Measurements from ENCODE around the gene ATXN1L.
A peak's percentile ranks its signal among the peaks of the same experiment; 100 is the strongest.

ATXN1L gene

GRCh38 chr16:71878911-71879310, 33.1 kb downstream of the ATXN1L start:
- no peaks in the 10 kb centered on the region for H3K9me3 ChIP-seq (replicated peaks; ENCODE audit: low read length)
- H3K9ac ChIP-seq (ENCODE audit: low read depth, low read length): no peak overlapping the region
- H3K4me1 ChIP-seq (ENCODE audit: control insufficient read depth, insufficient read depth, low read length): peaks cover 9% of the 10 kb centered on the region
- no peaks in the 10 kb centered on the region for H3K27me3 ChIP-seq (ENCODE audit: control insufficient read depth, insufficient read depth, low read length)
- peaks cover 16% of the 10 kb centered on the region for H3K36me3 ChIP-seq (ENCODE audit: insufficient read depth, low read length)
- no peak overlapping the region for H3K4me3 ChIP-seq (ENCODE audit: low read length)
- H3K4me2 ChIP-seq (ENCODE audit: low read length): no peak overlapping the region

DNA sequence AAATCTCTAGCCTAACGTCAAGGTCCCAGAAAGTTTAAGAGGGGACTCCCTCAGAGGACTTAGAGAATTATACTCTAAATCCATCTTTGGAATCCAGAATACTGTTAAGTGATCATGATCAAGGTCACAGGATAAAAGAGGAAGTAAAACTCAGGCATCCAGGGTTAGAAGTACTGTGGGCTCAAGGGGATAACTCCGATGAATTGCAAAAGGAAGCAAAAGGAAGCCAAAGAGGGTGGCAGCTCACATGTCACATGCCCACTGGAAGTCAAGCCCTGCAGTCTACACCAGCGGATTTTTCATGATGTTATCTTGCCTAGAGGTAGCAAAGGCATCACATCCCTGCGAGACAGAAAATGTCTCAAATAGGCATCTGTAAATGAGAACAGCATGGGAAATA, 34.4 kb downstream of the ATXN1L start:
- H3K9ac ChIP-seq (ENCODE audit: low read depth, low read length): no peak overlapping the region
- peaks cover 12% of the 10 kb centered on the region for H3K36me3 ChIP-seq (ENCODE audit: insufficient read depth, low read length)
- H3K27me3 ChIP-seq (ENCODE audit: control insufficient read depth, insufficient read depth, low read length): no peaks in the 10 kb centered on the region
- H3K9me3 ChIP-seq (replicated peaks; ENCODE audit: low read length): no peaks in the 10 kb centered on the region
- peaks cover 11% of the 10 kb centered on the region for H3K4me1 ChIP-seq (ENCODE audit: control insufficient read depth, insufficient read depth, low read length)
- H3K4me3 ChIP-seq (ENCODE audit: low read length): no peak overlapping the region
- no peak overlapping the region for H3K4me2 ChIP-seq (ENCODE audit: low read length)

DNA sequence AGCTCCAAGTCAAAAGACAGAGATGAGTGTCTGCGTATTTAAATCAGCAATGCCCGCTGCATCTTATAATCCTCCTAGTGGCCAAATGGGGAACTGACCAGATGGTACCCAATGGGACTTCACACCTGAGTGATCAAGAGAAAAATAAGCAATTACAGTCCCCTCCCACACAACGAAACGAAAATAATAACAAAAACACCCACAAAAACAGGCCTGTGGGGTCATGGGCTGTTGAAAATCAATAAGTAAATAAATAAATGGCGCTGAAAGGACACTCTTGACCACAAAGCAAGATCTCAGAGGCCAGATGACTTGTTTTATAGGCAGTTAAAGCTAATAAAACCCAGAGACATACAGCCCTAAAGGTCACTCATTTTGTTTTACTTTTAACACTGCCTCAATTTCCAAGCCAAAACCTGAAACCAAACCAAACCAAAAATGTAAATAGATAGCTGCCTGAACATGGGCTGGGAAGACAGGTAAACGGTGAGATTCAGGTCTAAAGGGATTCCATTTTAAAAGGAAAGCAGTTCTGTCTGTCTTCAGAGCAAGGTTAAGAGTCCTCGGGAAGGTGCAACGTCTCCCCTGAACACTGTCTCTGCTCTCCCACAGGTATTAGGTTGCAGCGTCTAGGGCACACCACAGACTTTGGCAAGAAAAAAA, 36.9 kb downstream of the ATXN1L start:
- Histone ChIP-seq H3K4me2 (ENCODE audit: low read length) (peak overlapping the region; percentile 99), H3K4me1 (ENCODE audit: control insufficient read depth, insufficient read depth, low read length) (peaks cover 11% of the 10 kb centered on the region), H3K27me3 (ENCODE audit: control insufficient read depth, insufficient read depth, low read length) (no peaks in the 10 kb centered on the region), H3K9ac (ENCODE audit: low read depth, low read length) (peak overlapping the region; percentile 93), H3K9me3 (replicated peaks; ENCODE audit: low read length) (no peaks in the 10 kb centered on the region), H3K4me3 (ENCODE audit: low read length) (peak overlapping the region; percentile 88), H3K36me3 (ENCODE audit: insufficient read depth, low read length) (peaks cover 12% of the 10 kb centered on the region)

DNA sequence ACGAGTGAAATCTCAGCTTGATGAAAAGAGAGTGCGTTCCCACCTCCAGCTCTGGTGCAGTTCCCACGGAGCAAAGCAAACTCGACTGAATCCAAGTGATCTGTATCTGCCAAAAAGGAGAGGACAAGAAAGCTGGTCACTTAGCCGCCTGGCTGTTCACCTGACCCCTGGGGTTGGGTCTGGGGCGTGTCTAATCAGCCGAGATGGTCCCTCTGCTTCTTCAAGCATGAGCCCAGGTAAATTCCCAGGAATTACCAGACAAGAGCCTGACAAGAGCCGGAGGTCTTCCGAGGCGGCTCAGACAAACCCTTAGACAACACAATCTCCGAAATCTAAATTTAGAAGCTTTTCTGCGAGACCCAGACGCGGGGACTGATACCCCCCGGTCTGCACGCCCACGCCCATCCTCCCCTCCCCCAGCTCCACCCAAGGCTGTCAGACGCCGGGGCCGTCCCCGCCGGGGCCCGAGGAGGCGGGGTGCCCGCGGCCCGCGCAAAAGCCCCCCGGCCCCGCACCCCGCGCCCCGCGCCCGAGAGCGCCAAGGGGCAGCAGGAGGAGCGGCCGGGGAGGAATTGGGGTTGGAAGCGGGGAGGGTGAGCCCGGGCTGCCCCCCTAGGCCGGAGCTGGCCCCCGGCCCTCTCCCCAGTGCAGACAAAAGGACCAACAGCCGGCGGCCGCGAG, 37.5 kb downstream of the ATXN1L start:
- Histone ChIP-seq H3K9ac (ENCODE audit: low read depth, low read length) (peak overlapping the region; percentile 93), H3K4me3 (ENCODE audit: low read length) (peak overlapping the region; percentile 88), H3K36me3 (ENCODE audit: insufficient read depth, low read length) (peaks cover 12% of the 10 kb centered on the region), H3K27me3 (ENCODE audit: control insufficient read depth, insufficient read depth, low read length) (no peaks in the 10 kb centered on the region), H3K9me3 (replicated peaks; ENCODE audit: low read length) (no peaks in the 10 kb centered on the region), H3K4me2 (ENCODE audit: low read length) (peak overlapping the region; percentile 99), H3K4me1 (ENCODE audit: control insufficient read depth, insufficient read depth, low read length) (peaks cover 11% of the 10 kb centered on the region)

- peaks cover 11% of the 10 kb centered on the region for H3K4me1 ChIP-seq (ENCODE audit: control insufficient read depth, insufficient read depth, low read length)
- H3K36me3 ChIP-seq (ENCODE audit: insufficient read depth, low read length): peaks cover 12% of the 10 kb centered on the region
Observed at GRCh38 chr16:71883849-71884638, 38.3 kb downstream of the ATXN1L start, which contains the start of gene ZNF821. Gene ZNF821, minus strand, starts transcription at chr16:71884182. Its CDS starts 4,236 bp downstream, at chr16:71879946.

DNA sequence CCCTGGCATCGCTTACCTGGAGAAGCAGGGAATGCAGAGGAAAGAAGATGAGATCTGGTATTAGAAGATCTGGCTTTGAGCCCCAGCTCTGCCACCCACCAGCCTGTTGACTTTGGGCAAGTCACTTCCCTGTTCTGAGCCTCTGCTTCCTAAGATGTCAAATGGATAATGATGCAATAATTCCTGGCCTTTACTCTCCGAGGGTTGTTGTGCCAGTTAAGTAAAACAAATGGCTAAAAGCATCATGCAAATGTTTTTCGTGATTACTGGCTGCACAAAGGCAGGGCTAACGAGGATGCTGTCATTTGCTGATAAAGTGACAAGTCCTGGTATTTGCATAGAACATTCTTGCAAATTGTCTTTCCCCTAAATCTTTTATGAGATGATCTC, 39.5 kb downstream of the ATXN1L start:
- Histone ChIP-seq H3K9me3 (replicated peaks; ENCODE audit: low read length) (no peaks in the 10 kb centered on the region), H3K27me3 (ENCODE audit: control insufficient read depth, insufficient read depth, low read length) (no peaks in the 10 kb centered on the region), H3K9ac (ENCODE audit: low read depth, low read length) (no peak overlapping the region), H3K36me3 (ENCODE audit: insufficient read depth, low read length) (peaks cover 7% of the 10 kb centered on the region), H3K4me2 (ENCODE audit: low read length) (no peak overlapping the region), H3K4me3 (ENCODE audit: low read length) (no peak overlapping the region), H3K4me1 (ENCODE audit: control insufficient read depth, insufficient read depth, low read length) (peaks cover 11% of the 10 kb centered on the region)

More at GRCh38 chr16:71883849-71884638, 38.3 kb downstream of the ATXN1L start, which contains the start of gene ZNF821:
- no peaks in the 10 kb centered on the region for H3K27me3 ChIP-seq (ENCODE audit: control insufficient read depth, insufficient read depth, low read length)
- peak within 1 kb of the TSS; percentile 99 for H3K4me2 ChIP-seq (ENCODE audit: low read length)
- H3K4me3 ChIP-seq (ENCODE audit: low read length): peak within 1 kb of the TSS; percentile 88
- H3K9ac ChIP-seq (ENCODE audit: low read depth, low read length): peak within 1 kb of the TSS; percentile 93
- H3K9me3 ChIP-seq (replicated peaks; ENCODE audit: low read length): no peaks in the 10 kb centered on the region

GRCh38 chr16:71889147-71889546, 43.4 kb downstream of the ATXN1L start:
- Histone ChIP-seq H3K4me3 (ENCODE audit: low read length) (no peak overlapping the region), H3K27me3 (ENCODE audit: control insufficient read depth, insufficient read depth, low read length) (no peaks in the 10 kb centered on the region), H3K9me3 (replicated peaks; ENCODE audit: low read length) (no peaks in the 10 kb centered on the region), H3K36me3 (ENCODE audit: insufficient read depth, low read length) (no peaks in the 10 kb centered on the region), H3K4me2 (ENCODE audit: low read length) (no peak overlapping the region), H3K4me1 (ENCODE audit: control insufficient read depth, insufficient read depth, low read length) (peaks cover 6% of the 10 kb centered on the region), H3K9ac (ENCODE audit: low read depth, low read length) (no peak overlapping the region)

DNA sequence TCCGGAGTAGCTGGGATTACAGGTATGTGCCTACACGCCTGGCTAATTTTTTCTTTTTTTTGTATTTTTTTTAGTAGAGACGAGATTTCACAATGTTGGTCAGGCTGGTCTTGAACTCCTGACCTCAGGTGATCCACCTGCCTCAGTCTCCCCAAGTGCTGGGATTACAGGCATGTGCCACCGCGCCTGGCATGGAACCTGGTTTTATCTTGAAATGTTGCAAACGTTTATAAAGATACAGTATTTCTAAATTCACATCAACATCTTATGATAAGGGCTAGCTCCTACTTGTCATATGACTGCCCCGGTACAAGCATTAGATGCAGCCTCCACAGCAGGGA, 48.1 kb downstream of the ATXN1L start:
- Histone ChIP-seq H3K9ac (ENCODE audit: low read depth, low read length) (peak overlapping the region; percentile 98), H3K36me3 (ENCODE audit: insufficient read depth, low read length) (peaks cover 13% of the 10 kb centered on the region), H3K4me3 (ENCODE audit: low read length) (peak overlapping the region; percentile 85), H3K9me3 (replicated peaks; ENCODE audit: low read length) (no peaks in the 10 kb centered on the region), H3K27me3 (ENCODE audit: control insufficient read depth, insufficient read depth, low read length) (no peaks in the 10 kb centered on the region), H3K4me2 (ENCODE audit: low read length) (peak overlapping the region; percentile 85), H3K4me1 (ENCODE audit: control insufficient read depth, insufficient read depth, low read length) (peaks cover 12% of the 10 kb centered on the region)

DNA sequence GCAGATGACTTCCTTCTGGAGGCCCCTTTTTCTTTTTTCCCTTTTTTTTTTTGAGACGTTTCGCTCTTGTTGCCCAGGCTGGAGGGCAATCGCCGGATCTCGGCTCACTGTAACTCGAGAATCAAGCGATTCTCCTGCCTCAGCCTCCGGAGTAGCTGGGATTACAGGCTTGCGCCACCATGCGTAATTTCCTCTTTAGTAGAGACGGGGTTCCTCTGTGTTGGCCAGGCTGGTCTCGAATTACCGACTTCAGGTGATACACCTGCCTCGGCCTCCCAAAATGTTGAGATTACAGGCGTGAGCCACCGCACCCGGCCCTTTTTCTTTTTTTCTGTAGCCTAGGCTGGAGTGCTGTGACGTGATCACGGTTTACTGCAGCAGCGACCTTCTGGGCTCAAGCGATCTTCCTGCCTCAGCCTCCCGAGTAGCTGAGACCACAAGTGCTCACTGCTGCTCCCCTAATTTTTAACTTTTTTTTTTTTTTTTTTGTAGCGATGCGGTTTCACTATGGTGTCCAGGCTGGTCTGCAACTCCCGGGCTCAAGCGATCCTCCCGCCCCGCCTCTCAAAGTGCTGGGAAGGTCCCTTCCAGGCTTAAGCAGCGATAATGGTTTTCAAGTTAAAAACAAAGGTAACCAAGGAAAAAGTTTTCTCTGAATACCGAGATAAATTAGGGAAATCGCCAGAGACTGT, 48.6 kb downstream of the ATXN1L start:
- Histone ChIP-seq H3K9me3 (replicated peaks; ENCODE audit: low read length) (no peaks in the 10 kb centered on the region), H3K4me1 (ENCODE audit: control insufficient read depth, insufficient read depth, low read length) (peaks cover 12% of the 10 kb centered on the region), H3K4me2 (ENCODE audit: low read length) (peak overlapping the region; percentile 85), H3K36me3 (ENCODE audit: insufficient read depth, low read length) (peaks cover 13% of the 10 kb centered on the region), H3K27me3 (ENCODE audit: control insufficient read depth, insufficient read depth, low read length) (no peaks in the 10 kb centered on the region), H3K4me3 (ENCODE audit: low read length) (peak overlapping the region; percentile 85), H3K9ac (ENCODE audit: low read depth, low read length) (peak overlapping the region; percentile 98)

DNA sequence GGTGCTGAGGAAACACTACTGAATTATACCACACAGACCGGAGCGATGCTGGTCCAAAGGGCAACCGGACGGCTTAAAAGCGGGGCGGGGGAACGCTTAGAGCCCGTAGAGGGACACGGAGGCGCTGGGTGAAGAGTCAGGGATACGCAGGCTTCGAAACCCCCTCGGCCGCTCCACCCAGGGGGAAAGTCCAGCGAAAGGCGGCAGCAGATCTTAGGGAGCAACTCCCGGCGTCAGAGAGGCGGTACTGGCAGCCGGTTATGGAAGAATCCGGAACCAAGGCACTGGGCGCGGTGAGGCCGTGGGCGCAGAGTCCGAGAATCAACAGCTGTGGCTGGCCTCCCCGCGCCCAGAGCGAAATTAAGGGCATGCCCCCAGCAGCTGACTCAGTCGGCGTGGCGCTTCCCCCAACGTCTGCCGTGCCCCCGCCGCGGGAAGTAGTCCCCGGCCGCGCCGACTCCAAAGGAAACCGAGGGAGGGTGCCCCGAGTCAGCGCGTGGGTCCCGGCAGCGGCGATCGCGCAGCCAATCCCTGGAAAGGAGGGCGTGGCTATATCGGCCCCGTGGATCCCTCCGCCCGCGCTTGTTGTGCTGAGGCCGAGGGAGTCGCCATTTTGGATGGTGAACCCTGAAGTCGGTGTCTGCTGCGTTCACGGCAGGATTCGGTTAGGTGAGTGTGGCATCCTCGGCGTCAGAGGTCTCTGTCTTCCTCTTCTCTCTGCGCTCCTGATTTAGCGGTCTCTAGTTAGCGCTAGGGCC, 49.3 kb downstream of the ATXN1L start, which contains the start of gene IST1:
Gene IST1 (plus strand): TSS at position 611 of the 758 bp plus-strand sequence. CDS start 20,110 bp downstream, outside the sequence.
- peaks cover 12% of the 10 kb centered on the region for H3K4me1 ChIP-seq (ENCODE audit: control insufficient read depth, insufficient read depth, low read length)
- H3K4me2 ChIP-seq (ENCODE audit: low read length): peak within 1 kb of the TSS; percentile 85
- H3K36me3 ChIP-seq (ENCODE audit: insufficient read depth, low read length): peaks cover 13% of the 10 kb centered on the region
- no peaks in the 10 kb centered on the region for H3K27me3 ChIP-seq (ENCODE audit: control insufficient read depth, insufficient read depth, low read length)
- no peaks in the 10 kb centered on the region for H3K9me3 ChIP-seq (replicated peaks; ENCODE audit: low read length)
- peak within 1 kb of the TSS; percentile 98 for H3K9ac ChIP-seq (ENCODE audit: low read depth, low read length)
- peak within 1 kb of the TSS; percentile 85 for H3K4me3 ChIP-seq (ENCODE audit: low read length)

All from skeletal muscle satellite cell (primary cell).